Subcutaneous abdominal adipose tissue (tissue), 5 donors: ENCODE measurements around the gene PPP1R12B.
"Not testable (repeated sequence)": the region's sequence is repeated elsewhere in the genome, so short reads cannot be mapped to it uniquely, and the experiment has no call there.

Source experiments
- H3K27ac ChIP-seq: one replicate; pipeline ENCODE4 v1.7.0; 2013; ENCODE audit warnings: low read depth, mild to moderate bottlenecking, inconsistent platforms, low read length, moderate library complexity
- H3K27me3 ChIP-seq, 5 donors: one replicate each; pipeline ENCODE4 v1.7.0; 2013; ENCODE audit warnings: low read length in 5 of 5, inconsistent platforms in 1 of 5; ENCODE audit not compliant: control insufficient read depth in 5 of 5, insufficient read depth in 4 of 5
- H3K36me3 ChIP-seq, 5 donors: one replicate each; pipeline ENCODE4 v1.7.0; 2013; ENCODE audit warnings: low read length in 5 of 5; ENCODE audit not compliant: control insufficient read depth in 5 of 5, insufficient read depth in 5 of 5
- H3K4me1 ChIP-seq, 5 donors: one replicate each; pipeline ENCODE4 v1.7.0; 2013; ENCODE audit warnings: low read length in 5 of 5, mild to moderate bottlenecking in 3 of 5, moderate library complexity in 1 of 5; ENCODE audit not compliant: control insufficient read depth in 5 of 5, insufficient read depth in 5 of 5
- H3K4me3 ChIP-seq, 5 donors: one replicate each; pipeline ENCODE4 v1.7.0; 2013; ENCODE audit warnings: low read length in 5 of 5, low read depth in 1 of 5
- H3K9ac ChIP-seq, 5 donors: one replicate each; pipeline ENCODE4 v1.7.0; 2013; ENCODE audit warnings: low read length in 5 of 5, mild to moderate bottlenecking in 4 of 5, moderate library complexity in 3 of 5
- H3K9me3 ChIP-seq, 5 donors: one replicate each; pipeline ENCODE4 v1.7.0; 2013; ENCODE audit warnings: low read length in 5 of 5; ENCODE audit not compliant: control insufficient read depth in 5 of 5
- donor health status: healthy.
- donor health status: healthy.
- donor health status: healthy.
- donor health status: healthy.
- donor health status: healthy.

Gene PPP1R12B

DNA sequence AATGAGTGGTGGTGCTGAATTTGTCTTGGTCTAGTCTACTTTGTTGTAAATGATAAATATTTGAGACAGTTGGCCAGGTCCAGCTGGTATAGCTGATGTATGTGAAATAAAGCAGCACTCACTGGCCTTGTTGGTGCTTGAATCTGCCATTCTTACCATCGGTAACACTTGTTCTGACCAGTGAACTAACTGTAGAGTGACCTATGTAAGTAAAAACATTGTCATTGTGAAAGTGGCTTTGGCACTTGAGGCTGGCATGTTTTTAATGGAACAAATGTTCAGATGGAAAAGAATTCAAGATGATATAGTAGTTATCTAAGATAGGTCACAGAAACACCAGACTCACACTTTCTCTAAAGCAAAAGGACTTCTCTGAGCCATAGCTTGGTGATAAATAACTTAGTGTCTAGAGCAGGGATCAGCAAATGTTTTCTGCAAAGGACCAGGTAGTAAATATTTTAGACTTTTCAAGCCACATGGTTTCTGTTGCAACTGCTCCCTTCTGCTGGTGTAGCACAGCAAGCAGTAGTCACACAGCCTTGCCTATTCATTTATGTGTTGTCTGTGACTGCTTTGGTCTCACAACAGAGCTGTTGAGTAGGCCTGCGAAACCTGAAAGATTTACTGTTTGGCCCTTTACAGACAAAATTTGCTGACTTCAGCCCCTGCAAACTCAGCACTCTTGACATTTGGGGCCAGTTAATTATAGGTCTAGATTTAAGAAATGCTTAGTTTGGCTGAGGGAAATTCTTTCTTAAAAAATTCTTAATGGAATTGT, 124.0 kb downstream of the PPP1R12B start:
- H3K9me3 ChIP-seq, H3K36me3 ChIP-seq, H3K27ac ChIP-seq, H3K27me3 ChIP-seq, H3K9ac ChIP-seq, H3K4me3 ChIP-seq: not testable (repeated sequence)
- peaks cover 0 to 11% (median 10%) of the 10 kb centered on the region in 5 donors for H3K4me1 ChIP-seq

DNA sequence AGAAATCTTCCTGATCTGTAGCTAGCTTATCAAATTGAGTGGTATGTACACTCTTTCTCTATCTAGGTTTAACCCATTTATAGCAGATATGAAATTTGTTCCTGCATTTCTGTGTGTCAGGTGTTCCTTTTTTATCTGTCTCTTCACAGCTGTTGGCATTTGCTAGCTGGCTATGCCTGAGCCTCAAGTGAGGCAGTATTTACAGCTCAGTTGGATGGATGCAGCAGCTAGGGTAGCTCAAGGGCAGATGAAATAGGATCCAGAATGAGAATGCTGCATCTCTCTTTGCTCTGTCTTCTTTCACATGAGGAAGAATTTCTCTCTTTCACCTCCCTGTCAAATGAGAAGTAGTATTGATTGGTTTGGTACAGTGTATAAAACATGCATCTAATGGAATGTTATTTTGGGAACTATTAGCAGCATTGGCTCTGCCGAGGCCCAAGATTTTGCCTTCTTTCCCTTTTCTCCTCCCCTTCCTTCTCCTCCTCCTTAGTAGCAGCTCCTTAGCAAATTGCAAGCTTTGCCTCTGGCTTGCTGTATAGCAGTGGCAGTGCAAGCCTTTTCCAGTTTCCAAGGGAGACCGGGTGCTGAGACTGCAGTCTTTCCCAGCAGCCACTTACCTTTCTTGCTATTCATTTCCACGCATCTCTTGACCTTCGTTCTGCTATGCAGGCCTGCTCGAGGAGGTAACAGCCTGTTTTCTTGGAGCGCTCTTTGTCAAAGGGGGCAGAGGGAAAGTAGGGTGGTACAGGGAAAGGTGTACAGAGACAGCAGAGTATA, 125.0 kb downstream of the PPP1R12B start:
- not testable (repeated sequence) for H3K36me3 ChIP-seq, H3K27me3 ChIP-seq, H3K4me3 ChIP-seq, H3K27ac ChIP-seq, H3K9me3 ChIP-seq, H3K9ac ChIP-seq
- peaks cover 0 to 11% (median 10%) of the 10 kb centered on the region in 5 donors for H3K4me1 ChIP-seq

DNA sequence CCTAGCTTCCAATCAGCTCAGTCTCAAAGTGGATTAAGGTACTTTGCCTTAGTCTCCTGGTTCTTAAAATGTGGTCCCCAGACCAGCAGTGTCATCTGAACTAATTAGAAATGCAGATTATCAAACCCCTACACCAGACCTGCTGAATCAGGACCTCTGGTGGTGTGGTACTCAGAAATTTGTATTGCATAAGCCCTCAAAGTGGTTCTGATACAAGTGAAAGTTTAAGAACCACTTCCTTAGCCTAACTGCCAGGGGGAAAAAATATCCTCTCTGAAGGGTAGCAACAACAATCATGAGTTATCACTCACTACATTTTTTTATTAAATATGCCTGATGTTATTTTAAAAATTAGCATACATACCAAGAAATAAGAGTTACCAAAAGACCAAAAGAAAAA, 131.2 kb downstream of the PPP1R12B start:
- not testable (repeated sequence) for H3K36me3 ChIP-seq, H3K4me1 ChIP-seq, H3K4me3 ChIP-seq, H3K9me3 ChIP-seq, H3K27me3 ChIP-seq, H3K9ac ChIP-seq, H3K27ac ChIP-seq

DNA sequence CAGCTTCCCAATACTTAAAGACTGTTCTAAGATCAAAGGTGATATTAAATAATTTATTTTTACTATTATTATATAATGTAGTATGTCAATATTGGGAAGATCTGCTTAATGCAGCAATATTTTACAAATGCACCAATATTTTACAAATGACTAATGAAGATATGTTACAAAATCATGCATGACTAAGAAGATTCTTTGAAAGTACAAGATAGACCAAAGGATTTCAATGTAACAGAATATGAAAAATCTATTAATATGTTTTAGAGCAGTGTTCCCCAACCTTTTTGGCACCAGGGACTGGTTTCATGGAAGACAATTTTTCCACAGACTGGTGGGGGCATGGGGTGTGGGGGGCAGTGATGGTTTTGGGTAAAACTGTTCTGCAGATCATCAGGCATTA, 132.1 kb downstream of the PPP1R12B start:
- not testable (repeated sequence) for H3K27me3 ChIP-seq, H3K4me1 ChIP-seq, H3K36me3 ChIP-seq

DNA sequence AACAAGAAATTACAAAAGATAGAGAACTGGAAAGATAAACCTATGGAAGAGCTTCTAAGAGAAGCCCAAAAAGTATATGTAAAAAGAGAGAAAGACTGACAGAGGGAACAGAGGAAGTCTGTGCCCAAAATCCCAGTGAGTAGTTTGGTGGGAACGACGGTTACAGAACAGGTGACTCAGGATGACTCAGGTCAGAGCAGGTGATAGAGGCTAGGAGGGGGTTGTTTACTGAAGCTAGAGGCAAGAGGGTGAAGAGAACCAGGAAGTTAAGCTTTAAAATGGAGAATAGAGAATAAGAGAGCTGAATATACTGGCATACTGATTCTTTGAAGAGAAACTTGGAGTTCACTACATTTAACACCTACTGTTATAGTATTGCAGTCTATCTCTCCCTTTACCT, 134.9 kb downstream of the PPP1R12B start:
- not testable (repeated sequence) for H3K4me1 ChIP-seq, H3K27ac ChIP-seq, H3K36me3 ChIP-seq, H3K4me3 ChIP-seq, H3K9ac ChIP-seq, H3K9me3 ChIP-seq, H3K27me3 ChIP-seq

More for the DNA sequence above, 132.1 kb downstream of the PPP1R12B start:
- H3K4me3 ChIP-seq, H3K9ac ChIP-seq, H3K27ac ChIP-seq, H3K9me3 ChIP-seq: not testable (repeated sequence)

DNA sequence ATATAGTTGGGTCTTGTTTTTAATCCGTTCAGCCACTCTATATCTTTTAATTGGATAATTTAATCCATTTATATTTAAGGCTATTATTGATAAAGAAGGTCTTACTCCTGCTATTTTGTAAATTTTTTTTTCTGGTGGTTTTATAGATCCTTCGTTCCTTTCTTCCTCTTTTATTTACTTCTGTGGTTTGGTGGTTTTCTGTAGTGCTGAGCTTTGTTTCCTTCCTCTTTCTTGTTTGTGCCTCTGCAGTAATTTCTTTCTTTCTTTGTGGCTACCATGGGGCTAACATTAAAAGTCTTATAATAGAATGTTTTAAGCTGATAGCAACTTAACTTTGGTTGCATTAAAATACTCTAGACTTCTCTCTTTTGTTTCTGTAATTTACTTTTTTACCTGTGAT, 135.5 kb downstream of the PPP1R12B start:
- not testable (repeated sequence) for H3K27ac ChIP-seq, H3K4me3 ChIP-seq, H3K27me3 ChIP-seq

DNA sequence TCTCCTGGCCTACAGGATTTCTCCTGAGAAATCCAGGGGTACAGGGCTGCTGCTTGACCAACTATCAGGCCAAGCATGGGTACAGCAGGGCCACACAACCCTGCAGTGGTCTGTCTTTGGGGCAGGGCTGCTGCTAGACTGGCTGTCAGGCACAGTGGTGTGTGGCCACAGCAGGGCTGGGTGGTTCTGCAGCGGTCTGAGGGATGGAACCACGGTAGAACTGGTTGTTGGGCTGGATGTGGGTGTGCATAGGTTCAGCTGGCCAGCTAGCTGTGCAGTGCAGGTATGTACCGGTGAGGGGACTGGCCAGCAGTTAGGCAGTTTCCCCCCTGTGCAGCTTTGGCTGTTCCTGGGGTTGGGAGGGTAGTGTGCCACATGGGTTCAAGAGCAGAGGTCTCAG, 136.3 kb downstream of the PPP1R12B start:
- not testable (repeated sequence) for H3K9me3 ChIP-seq, H3K27me3 ChIP-seq, H3K27ac ChIP-seq, H3K9ac ChIP-seq, H3K4me3 ChIP-seq, H3K4me1 ChIP-seq
- H3K36me3 ChIP-seq = peaks cover 0 to 10% (median 6%) of the 10 kb centered on the region in 5 donors

More for the DNA sequence above, 135.5 kb downstream of the PPP1R12B start:
- H3K9me3 ChIP-seq, H3K36me3 ChIP-seq, H3K9ac ChIP-seq, H3K4me1 ChIP-seq: not testable (repeated sequence)

DNA sequence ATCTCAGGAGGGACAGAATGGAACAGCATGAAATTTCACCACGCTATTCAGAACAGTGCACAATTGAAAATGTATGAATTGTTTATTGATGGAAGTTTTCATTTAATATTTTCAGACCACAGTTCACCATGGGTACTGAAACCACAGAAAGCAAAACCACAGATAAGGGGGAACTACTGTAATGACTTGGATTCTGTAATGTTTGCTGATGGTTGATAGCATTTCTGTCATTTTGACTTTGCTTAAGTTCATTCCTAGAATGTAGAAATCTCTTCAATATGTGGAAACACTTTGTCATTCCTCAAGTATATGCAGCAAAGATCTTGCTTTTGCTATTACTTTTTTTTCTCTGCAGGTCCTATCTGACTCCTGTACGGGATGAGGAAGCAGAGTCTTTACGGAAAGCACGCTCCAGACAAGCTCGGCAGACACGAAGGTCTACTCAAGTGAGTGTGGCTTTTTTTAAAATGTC, 139.7 kb downstream of the PPP1R12B start:
- not testable (repeated sequence) for H3K9ac ChIP-seq, H3K9me3 ChIP-seq, H3K27me3 ChIP-seq, H3K4me3 ChIP-seq, H3K4me1 ChIP-seq, H3K27ac ChIP-seq
- peaks cover 4 to 19% (median 11%) of the 10 kb centered on the region in 5 donors for H3K36me3 ChIP-seq

DNA sequence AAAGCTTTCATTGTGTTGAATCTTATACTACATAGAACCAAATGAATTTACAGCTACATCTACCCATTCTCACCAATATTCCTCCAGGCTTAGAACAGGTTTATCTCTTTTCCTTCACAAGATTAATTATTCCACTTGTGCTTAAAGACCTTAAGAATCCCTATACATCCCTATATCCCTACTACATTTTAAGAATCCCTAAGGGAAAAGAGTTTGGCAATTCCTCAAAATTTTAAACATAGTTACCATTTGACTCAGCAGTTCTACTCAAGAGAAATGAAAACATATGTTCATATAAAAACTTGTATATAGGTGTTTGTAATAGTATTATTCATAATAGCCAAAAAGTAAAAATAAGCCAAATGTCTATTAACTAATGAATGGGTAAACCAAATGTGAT, 140.6 kb downstream of the PPP1R12B start:
- H3K36me3 ChIP-seq = peaks cover 5 to 20% (median 14%) of the 10 kb centered on the region in 5 donors
- H3K4me3 ChIP-seq, H3K27ac ChIP-seq, H3K4me1 ChIP-seq, H3K27me3 ChIP-seq, H3K9me3 ChIP-seq, H3K9ac ChIP-seq: not testable (repeated sequence)

DNA sequence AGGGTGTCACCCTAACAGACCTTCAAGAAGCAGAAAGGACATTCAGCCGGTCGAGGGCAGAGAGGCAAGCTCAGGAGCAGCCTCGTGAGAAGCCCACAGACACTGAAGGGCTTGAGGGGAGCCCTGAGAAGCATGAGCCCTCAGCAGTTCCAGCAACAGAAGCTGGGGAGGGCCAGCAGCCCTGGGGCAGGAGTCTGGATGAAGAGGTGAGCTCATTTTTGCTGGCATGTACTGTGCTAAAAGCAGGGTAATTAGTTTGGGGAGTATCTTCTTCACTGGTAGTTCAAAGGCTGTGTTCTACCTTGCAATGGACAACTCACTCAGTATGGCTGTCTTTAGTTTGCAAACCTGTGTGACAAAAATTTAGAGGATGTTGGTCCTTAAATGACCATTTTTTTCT, 144.6 kb downstream of the PPP1R12B start:
- not testable (repeated sequence) for H3K9ac ChIP-seq, H3K27me3 ChIP-seq, H3K27ac ChIP-seq, H3K4me3 ChIP-seq, H3K4me1 ChIP-seq, H3K9me3 ChIP-seq
- peaks cover 19 to 43% (median 35%) of the 10 kb centered on the region in 5 donors for H3K36me3 ChIP-seq
